PC-9 (cell line): Measurements from ENCODE around the gene CD96. TPM values are rescaled to one million over a fixed set of nuclear protein-coding genes. Genes with fewer than 3 reads are reported as not detected.
A peak's percentile ranks its signal among the peaks of the same experiment; 100 is the strongest.

Experiments used
- BruUV-seq: library from RNA; stranded (reverse); fragments of 400-500 nt; replicated peaks from 2 replicates; lab custom pipeline; 2021; lab: Mats Ljungman, UMichigan
- CTCF ChIA-PET: fragments of 300-600 bp; sonication (Branson Sonifier 250); formaldehyde crosslinking; loops from one replicate; lab custom pipeline; 2022; ENCODE audit warnings: antibody characterized with exemption; lab: Charles Lee
- POLR2A ChIA-PET: fragments of 300-600 bp; sonication (Branson Sonifier 250); formaldehyde crosslinking; loops from one replicate; lab custom pipeline; 2022; ENCODE audit warnings: antibody characterized with exemption; ENCODE audit not compliant: unreplicated experiment; lab: Charles Lee
- DNase-seq, 2 experiments: peaks; one replicate each; pipeline versions ENCODE4 v3.0.0 to v3.0.0-alpha.2; 2015 to 2022; ENCODE audit warnings: mixed read lengths in 1 of 2
- H2AFZ ChIP-seq: fragments of 200-600 bp; sonication (generic); 2 replicates; pipeline ENCODE4 v1.8.1; 2017; ENCODE audit warnings: antibody characterized with exemption
- H3F3A ChIP-seq: fragments of 200-600 bp; sonication (generic); 2 replicates; pipeline ENCODE4 v1.8.1; 2017; ENCODE audit warnings: antibody characterized with exemption, mild to moderate bottlenecking, low read depth; ENCODE audit not compliant: insufficient read depth
- H3K27ac ChIP-seq: fragments of 200-600 bp; sonication (generic); 2 replicates; pipeline ENCODE4 v1.6.1; 2016; ENCODE audit warnings: mixed run types
- H3K27me3 ChIP-seq: fragments of 200-600 bp; sonication (generic); 2 replicates; pipeline ENCODE4 v1.6.1; 2016; ENCODE audit warnings: low read depth, mixed run types; ENCODE audit not compliant: insufficient read depth
- H3K36me3 ChIP-seq: fragments of 200-600 bp; sonication (generic); 2 replicates; pipeline ENCODE4 v1.6.1; 2016; ENCODE audit warnings: low read depth, mixed run types
- H3K4me1 ChIP-seq: fragments of 200-600 bp; sonication (generic); replicated peaks from 2 replicates; pipeline ENCODE4 v1.6.1; 2016; ENCODE audit warnings: mixed run types; ENCODE audit not compliant: insufficient read depth
- H3K4me2 ChIP-seq: fragments of 200-600 bp; sonication (generic); 2 replicates; pipeline ENCODE4 v1.6.1; 2017; ENCODE audit warnings: mixed run types
- H3K4me3 ChIP-seq: fragments of 200-600 bp; sonication (generic); 2 replicates; pipeline ENCODE4 v1.6.1; 2016; ENCODE audit warnings: mixed run types
- H3K79me2 ChIP-seq: fragments of 200-600 bp; sonication (generic); 2 replicates; pipeline ENCODE4 v1.6.1; 2017; ENCODE audit warnings: low read depth, mixed run types
- H3K9me2 ChIP-seq: fragments of 200-600 bp; sonication (generic); 2 replicates; pipeline ENCODE4 v1.8.1; 2017; ENCODE audit warnings: mild to moderate bottlenecking; ENCODE audit not compliant: insufficient read depth
- H3K9me3 ChIP-seq: fragments of 200-600 bp; sonication (generic); 2 replicates; pipeline ENCODE4 v1.8.1; 2016; ENCODE audit warnings: low read depth; ENCODE audit not compliant: insufficient read depth
- H4K20me1 ChIP-seq: fragments of 200-600 bp; sonication (generic); 2 replicates; pipeline ENCODE4 v1.8.1; 2017; ENCODE audit not compliant: insufficient read depth
- CTCF ChIP-seq: fragments of 200-600 bp; sonication (generic); conservative IDR thresholded peaks from 2 replicates; pipeline ENCODE4 v1.6.1; 2017; ENCODE audit warnings: mixed run types, antibody characterized with exemption, mild to moderate bottlenecking, moderate library complexity
- EZH2 ChIP-seq: fragments of 200-600 bp; sonication (generic); IDR thresholded peaks from 2 replicates; pipeline ENCODE4 v1.8.0; 2017; ENCODE audit warnings: antibody characterized with exemption, low read depth
- intact Hi-C: fragments of 100-400 bp; cut with micrococcal nuclease; formaldehyde crosslinking; loops from one replicate; pipeline ENCODE4 v1.10.0; 2022; ENCODE audit not compliant: unreplicated experiment
- total RNA-seq: library from RNA; stranded (reverse); gene quantifications from 2 replicates; pipeline ENCODE4 v1.2.3, GENCODE V29; 2021

Gene CD96
- total RNA-seq, 1 experiment from 2014 or later: 0.11 TPM

DNA sequence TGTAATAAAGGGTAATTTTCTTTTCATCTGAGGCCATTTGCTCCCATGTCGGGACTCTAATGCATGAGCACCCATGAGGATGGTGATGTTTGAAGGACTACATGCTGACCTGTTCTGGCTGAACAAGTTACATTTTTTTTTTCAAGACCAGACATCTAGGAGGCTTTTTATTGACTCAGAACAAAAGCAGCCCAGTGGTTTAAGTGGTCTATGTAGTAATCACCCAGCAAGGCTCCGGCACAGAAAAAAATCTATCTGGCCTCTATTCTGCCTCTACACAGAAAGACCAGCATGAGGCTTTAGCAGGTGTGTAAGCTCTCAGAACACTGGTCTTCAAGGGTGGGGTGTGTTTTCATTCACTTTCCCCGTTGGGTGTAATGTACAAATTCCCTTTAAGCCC lies 148.2 kb downstream of the CD96 start:
- Histone ChIP-seq H3K4me1 (peaks cover 25% of the 10 kb centered on the region), H3K79me2 (peaks cover 28% of the 10 kb centered on the region), H3K27me3 (no peaks in the 10 kb centered on the region), H3K9me2 (no peaks in the 10 kb centered on the region), H3K4me2 (no peak overlapping the region), H3K9me3 (no peaks in the 10 kb centered on the region), H3K27ac (no peak overlapping the region), H3K4me3 (no peak overlapping the region), H3K36me3 (no peaks in the 10 kb centered on the region), H3F3A (peaks cover 12% of the 10 kb centered on the region), H4K20me1 (no peaks in the 10 kb centered on the region), H2AFZ (no peak overlapping the region)
- no TSS peak for BruUV-seq
- ChIA-PET POLR2A (no interaction called here), CTCF (interaction anchor here (0.7 to 2.6 kb wide), 3 partner anchors 20 to 112 kb away, joined by 3 to 19 read pairs (median 18); no protein-coding TSS in a partner anchor)
- intact Hi-C loops: no loop called here
- TF ChIP-seq EZH2 (no peak), CTCF (no peak)
- DNase-seq: no peak

- H3K4me2 ChIP-seq: no peak overlapping the region
- peak in 1 of 2 experiments; percentile 60 for DNase-seq
- H4K20me1 ChIP-seq: no peaks in the 10 kb centered on the region
- no peaks in the 10 kb centered on the region for H3K36me3 ChIP-seq
- peak; percentile 80 for TF ChIP-seq CTCF
- no peak for TF ChIP-seq EZH2
- ChIA-PET CTCF (interaction anchor here (0.6 to 2.6 kb wide), 8 partner anchors 10 to 361 kb away, joined by 3 to 19 read pairs (median 4); partner anchors contain the start of gene ABHD10), POLR2A (interaction anchor here (0.5 to 0.7 kb wide), 2 partner anchors 21 to 921 kb away, joined by 4 read pairs; no protein-coding TSS in a partner anchor)
- peaks cover 29% of the 10 kb centered on the region for H3K79me2 ChIP-seq
- H2AFZ ChIP-seq: no peak overlapping the region
- no peaks in the 10 kb centered on the region for H3K9me2 ChIP-seq
- no peak overlapping the region for H3K4me3 ChIP-seq
- peaks cover 18% of the 10 kb centered on the region for H3F3A ChIP-seq
- no TSS peak for BruUV-seq
- intact Hi-C loops: loop anchor here (1.0 kb wide), 2 partner anchors 22 to 113 kb away; no protein-coding TSS in a partner anchor
- H3K9me3 ChIP-seq: no peaks in the 10 kb centered on the region
- peaks cover 37% of the 10 kb centered on the region for H3K4me1 ChIP-seq
- H3K27me3 ChIP-seq: no peaks in the 10 kb centered on the region
- no peak overlapping the region for H3K27ac ChIP-seq
Measured at GRCh38 chr3:111691293-111691909, 149.4 kb downstream of the CD96 start.

DNA sequence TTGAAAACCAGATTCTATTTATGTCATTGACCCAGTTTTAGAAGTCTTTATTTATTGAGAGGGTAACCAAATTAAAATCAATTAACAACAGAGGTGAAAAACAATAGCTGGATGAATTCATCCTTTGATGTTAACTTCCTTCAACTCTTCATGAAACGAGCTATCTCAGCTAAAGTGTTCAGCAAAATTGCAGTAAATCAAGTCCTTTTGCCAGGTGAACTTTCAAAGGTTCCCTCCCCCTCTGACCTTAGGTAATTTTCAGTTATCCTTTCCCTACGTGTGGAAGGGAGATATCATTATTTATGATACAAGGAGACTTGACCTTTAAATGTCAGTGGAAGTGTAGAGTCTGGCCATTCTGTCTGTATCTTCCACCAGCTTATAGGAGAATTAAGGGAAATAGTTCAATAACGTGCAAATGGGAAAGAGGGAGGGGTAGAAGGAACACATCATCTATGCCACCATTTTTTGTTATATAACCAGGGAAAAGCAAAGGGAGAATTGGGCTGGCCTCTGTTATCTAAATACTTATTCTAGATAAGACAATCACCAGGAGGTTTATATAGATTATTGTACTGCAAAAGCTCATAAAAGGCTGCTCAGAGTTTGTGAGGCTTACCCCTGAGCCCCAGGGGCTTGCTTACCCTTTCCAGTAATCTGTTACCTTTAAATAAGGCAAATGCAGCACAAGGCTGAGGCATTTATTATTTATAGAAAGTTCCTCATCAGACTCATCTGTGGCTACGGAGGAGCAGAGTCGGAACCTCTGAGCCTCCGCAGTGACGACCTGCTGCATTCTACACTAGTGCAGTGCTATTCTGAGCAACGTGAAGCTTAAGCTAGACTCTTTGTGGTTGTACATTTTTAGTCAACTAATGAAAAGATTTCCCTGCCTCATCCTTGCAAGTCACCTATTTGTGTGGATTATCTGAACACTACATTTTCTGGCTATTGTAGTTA lies 150.9 kb downstream of the CD96 start:
- POLR2A ChIA-PET: no interaction called here
- Histone ChIP-seq H3K4me3 (no peak overlapping the region), H3K36me3 (0 out of 2 replicates have a peak, but pooled peaks cover 5% of the 10 kb centered on the region), H2AFZ (no peak overlapping the region), H3F3A (peaks cover 18% of the 10 kb centered on the region), H4K20me1 (no peaks in the 10 kb centered on the region), H3K4me1 (peaks cover 40% of the 10 kb centered on the region), H3K79me2 (peaks cover 28% of the 10 kb centered on the region), H3K4me2 (no peak overlapping the region), H3K27me3 (no peaks in the 10 kb centered on the region), H3K27ac (no peak overlapping the region), H3K9me3 (no peaks in the 10 kb centered on the region), H3K9me2 (no peaks in the 10 kb centered on the region)
- CTCF ChIA-PET: interaction anchor here (0.6 to 2.6 kb wide), 2 partner anchors 23 to 1671 kb away, joined by 3 to 19 read pairs; no protein-coding TSS in a partner anchor
- TF ChIP-seq CTCF (no peak), EZH2 (no peak)
- BruUV-seq: no TSS peak
- no peak for DNase-seq
- intact Hi-C loops: no loop called here
